ENCODE measurements around the gene PIGU.

GRCh38 chr20:34529742-34530141 is 147.2 kb downstream of the PIGU start:
- TF ChIP-seq, protein P1, sequence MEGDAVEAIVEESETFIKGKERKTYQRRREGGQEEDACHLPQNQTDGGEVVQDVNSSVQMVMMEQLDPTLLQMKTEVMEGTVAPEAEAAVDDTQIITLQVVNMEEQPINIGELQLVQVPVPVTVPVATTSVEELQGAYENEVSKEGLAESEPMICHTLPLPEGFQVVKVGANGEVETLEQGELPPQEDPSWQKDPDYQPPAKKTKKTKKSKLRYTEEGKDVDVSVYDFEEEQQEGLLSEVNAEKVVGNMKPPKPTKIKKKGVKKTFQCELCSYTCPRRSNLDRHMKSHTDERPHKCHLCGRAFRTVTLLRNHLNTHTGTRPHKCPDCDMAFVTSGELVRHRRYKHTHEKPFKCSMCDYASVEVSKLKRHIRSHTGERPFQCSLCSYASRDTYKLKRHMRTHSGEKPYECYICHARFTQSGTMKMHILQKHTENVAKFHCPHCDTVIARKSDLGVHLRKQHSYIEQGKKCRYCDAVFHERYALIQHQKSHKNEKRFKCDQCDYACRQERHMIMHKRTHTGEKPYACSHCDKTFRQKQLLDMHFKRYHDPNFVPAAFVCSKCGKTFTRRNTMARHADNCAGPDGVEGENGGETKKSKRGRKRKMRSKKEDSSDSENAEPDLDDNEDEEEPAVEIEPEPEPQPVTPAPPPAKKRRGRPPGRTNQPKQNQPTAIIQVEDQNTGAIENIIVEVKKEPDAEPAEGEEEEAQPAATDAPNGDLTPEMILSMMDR (IDR thresholded peaks at IDR 0.05; ENCODE audit: insufficient read depth, low read length) = no peak
- TF ChIP-seq POLR2AphosphoS5 (IDR thresholded peaks at IDR 0.05; ENCODE audit: low read depth) (no peak), GABPA (IDR thresholded peaks at IDR 0.05; ENCODE audit: low read depth) (no peak)

All from HL-60 (cell line).